SU-DHL-6 (cell line): Measurements from ENCODE around the gene ABCF1.

ENCODE experiments used
- H2AFZ ChIP-seq: fragments of 200-600 bp; sonication (generic); 2 replicates; pipeline ENCODE4 v1.6.1; 2014; ENCODE audit warnings: low read depth, mild to moderate bottlenecking, moderate library complexity, mixed read lengths, antibody characterized with exemption, low read length; ENCODE audit not compliant: severe bottlenecking
- H3F3A ChIP-seq: fragments of 200-600 bp; shearing (Covaris generic); 2 replicates; pipeline ENCODE4 v1.6.0; 2016; ENCODE audit warnings: antibody characterized with exemption, mild to moderate bottlenecking; ENCODE audit not compliant: insufficient read depth
- H3K27ac ChIP-seq: fragments of 200-600 bp; sonication (generic); 2 replicates; pipeline ENCODE4 v1.5.1; 2016; ENCODE audit warnings: low read depth, mild to moderate bottlenecking, low read length, moderate library complexity, mixed read lengths
- H3K27me3 ChIP-seq: fragments of 200-600 bp; sonication (generic), shearing (Covaris generic); 2 replicates; pipeline ENCODE4 v1.6.0; 2014; ENCODE audit warnings: mild to moderate bottlenecking, low read length
- H3K36me3 ChIP-seq: fragments of 200-600 bp; sonication (generic); 2 replicates; pipeline ENCODE4 v1.6.1; 2014; ENCODE audit warnings: mild to moderate bottlenecking, low read length, mixed read lengths
- H3K4me2 ChIP-seq: fragments of 300-600, 200-600 bp; shearing (Covaris generic), sonication (generic); 2 replicates; pipeline ENCODE4 v1.6.0; 2014; ENCODE audit warnings: low read length, low read depth, mild to moderate bottlenecking; ENCODE audit not compliant: poor library complexity, severe bottlenecking
- H3K4me3 ChIP-seq: fragments of 200-600 bp; sonication (generic); 2 replicates; pipeline ENCODE4 v1.5.1; 2014; ENCODE audit warnings: antibody characterized with exemption, low read length, mild to moderate bottlenecking, mixed read lengths; ENCODE audit not compliant: insufficient read depth, poor library complexity, severe bottlenecking
- H3K79me2 ChIP-seq: fragments of 200-600 bp; sonication (generic); 2 replicates; pipeline ENCODE4 v1.6.1; 2014; ENCODE audit warnings: mild to moderate bottlenecking, low read length, moderate library complexity; ENCODE audit not compliant: insufficient read depth
- H3K9ac ChIP-seq: fragments of 200-600 bp; sonication (generic); 2 replicates; pipeline ENCODE4 v1.7.0; 2014; ENCODE audit warnings: mild to moderate bottlenecking, low read length
- H3K9me2 ChIP-seq: fragments of 200-600 bp; sonication (generic); replicated peaks from 2 replicates; pipeline ENCODE4 v1.6.1; 2014; ENCODE audit warnings: low read length; ENCODE audit not compliant: insufficient read depth
- H3K9me3 ChIP-seq: fragments of 200-600 bp; sonication (generic); 2 replicates; pipeline ENCODE4 v1.6.1; 2014; ENCODE audit warnings: low read length, mixed read lengths; ENCODE audit not compliant: insufficient read depth
- H4K20me1 ChIP-seq: fragments of 200-600 bp; sonication (generic); 2 replicates; pipeline ENCODE4 v1.6.1; 2014; ENCODE audit warnings: low read depth, mild to moderate bottlenecking, antibody characterized with exemption, low read length, moderate library complexity, mixed read lengths
- EZH2phosphoT487 ChIP-seq: fragments of 200-600 bp; sonication (generic), shearing (Covaris generic); conservative IDR thresholded peaks from 2 replicates; pipeline ENCODE4 v1.6.1; 2018; ENCODE audit warnings: mild to moderate bottlenecking, antibody characterized with exemption, low read length, moderate library complexity, mixed read lengths
- TF ChIP-seq, protein P1 (sequence below): fragments of 200-600 bp; sonication (generic); IDR thresholded peaks from one replicate; pipeline ENCODE4 v1.5.1; 2017; ENCODE audit warnings: antibody characterized with exemption, mild to moderate bottlenecking, low read length, moderate library complexity; ENCODE audit not compliant: insufficient read depth, poor library complexity, severe bottlenecking

The ABCF1 gene

DNA sequence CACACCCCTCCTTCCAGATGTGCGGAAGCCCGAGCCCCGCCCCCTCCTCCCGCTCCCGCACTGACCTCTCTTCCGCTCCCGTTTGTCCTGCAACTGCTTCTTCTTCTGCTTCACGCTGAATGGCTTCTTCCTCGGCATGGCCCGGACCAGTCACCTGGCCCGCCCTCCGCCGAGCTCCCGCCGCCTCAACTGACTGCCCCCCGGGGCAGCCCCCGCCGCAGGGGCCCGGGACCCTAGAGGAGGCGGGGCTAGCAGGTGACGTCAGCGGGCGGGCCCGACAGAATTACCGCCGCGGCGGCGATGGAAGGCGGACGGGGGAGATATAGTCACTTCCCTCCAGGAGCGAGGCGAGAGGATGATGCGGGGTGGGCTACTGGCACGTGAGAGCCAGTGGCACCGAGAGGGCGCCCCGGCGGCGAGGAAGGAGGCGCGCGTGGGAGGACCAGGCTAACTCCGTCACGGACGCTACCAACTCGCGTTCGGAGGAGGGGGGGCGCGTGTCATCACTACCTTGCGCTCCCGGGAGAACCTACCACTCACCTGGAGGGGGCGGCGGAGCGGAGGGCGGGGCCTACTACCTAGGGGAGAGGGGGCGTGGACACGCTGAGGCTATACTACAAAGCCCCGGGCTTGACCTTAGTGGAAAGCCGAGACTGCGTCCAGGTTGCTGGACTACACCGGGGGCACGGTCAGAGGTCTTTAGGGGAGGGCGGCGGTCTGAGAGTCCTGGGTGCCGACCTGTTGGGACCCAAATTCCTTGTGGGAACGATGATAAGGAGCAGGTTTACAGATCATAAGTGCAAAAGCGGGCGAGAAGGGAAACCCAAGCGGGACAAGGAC is 15.0 kb upstream of the ABCF1 start, which contains the start of gene GNL1:
Gene GNL1, minus strand, starts transcription at position 424 of the 840 bp plus-strand sequence. Its CDS starts 286 bp downstream, at position 138.
- H3K27ac ChIP-seq = peak within 1 kb of the TSS; percentile 82
- H3K4me3 ChIP-seq = peak within 1 kb of the TSS; percentile 81
- peaks cover 17% of the 10 kb centered on the region; the same call in 1 of the 2 replicates for H3K36me3 ChIP-seq
- H3K9me3 ChIP-seq = no peaks in the 10 kb centered on the region
- H2AFZ ChIP-seq = peak within 1 kb of the TSS; percentile 82
- H3K27me3 ChIP-seq = no peaks in the 10 kb centered on the region
- peaks cover 3% of the 10 kb centered on the region; the same call in 1 of the 2 replicates for H4K20me1 ChIP-seq
- H3K9ac ChIP-seq = peak within 1 kb of the TSS; percentile 79
- TF ChIP-seq EZH2phosphoT487 = no peak
- TF ChIP-seq, protein P1, sequence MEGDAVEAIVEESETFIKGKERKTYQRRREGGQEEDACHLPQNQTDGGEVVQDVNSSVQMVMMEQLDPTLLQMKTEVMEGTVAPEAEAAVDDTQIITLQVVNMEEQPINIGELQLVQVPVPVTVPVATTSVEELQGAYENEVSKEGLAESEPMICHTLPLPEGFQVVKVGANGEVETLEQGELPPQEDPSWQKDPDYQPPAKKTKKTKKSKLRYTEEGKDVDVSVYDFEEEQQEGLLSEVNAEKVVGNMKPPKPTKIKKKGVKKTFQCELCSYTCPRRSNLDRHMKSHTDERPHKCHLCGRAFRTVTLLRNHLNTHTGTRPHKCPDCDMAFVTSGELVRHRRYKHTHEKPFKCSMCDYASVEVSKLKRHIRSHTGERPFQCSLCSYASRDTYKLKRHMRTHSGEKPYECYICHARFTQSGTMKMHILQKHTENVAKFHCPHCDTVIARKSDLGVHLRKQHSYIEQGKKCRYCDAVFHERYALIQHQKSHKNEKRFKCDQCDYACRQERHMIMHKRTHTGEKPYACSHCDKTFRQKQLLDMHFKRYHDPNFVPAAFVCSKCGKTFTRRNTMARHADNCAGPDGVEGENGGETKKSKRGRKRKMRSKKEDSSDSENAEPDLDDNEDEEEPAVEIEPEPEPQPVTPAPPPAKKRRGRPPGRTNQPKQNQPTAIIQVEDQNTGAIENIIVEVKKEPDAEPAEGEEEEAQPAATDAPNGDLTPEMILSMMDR = no peak
- H3F3A ChIP-seq = peaks cover 13% of the 10 kb centered on the region; the same call in 1 of the 2 replicates
- no peaks in the 10 kb centered on the region for H3K9me2 ChIP-seq
- peak within 1 kb of the TSS; percentile 69 for H3K4me2 ChIP-seq
- H3K79me2 ChIP-seq = peaks cover 48% of the 10 kb centered on the region

DNA sequence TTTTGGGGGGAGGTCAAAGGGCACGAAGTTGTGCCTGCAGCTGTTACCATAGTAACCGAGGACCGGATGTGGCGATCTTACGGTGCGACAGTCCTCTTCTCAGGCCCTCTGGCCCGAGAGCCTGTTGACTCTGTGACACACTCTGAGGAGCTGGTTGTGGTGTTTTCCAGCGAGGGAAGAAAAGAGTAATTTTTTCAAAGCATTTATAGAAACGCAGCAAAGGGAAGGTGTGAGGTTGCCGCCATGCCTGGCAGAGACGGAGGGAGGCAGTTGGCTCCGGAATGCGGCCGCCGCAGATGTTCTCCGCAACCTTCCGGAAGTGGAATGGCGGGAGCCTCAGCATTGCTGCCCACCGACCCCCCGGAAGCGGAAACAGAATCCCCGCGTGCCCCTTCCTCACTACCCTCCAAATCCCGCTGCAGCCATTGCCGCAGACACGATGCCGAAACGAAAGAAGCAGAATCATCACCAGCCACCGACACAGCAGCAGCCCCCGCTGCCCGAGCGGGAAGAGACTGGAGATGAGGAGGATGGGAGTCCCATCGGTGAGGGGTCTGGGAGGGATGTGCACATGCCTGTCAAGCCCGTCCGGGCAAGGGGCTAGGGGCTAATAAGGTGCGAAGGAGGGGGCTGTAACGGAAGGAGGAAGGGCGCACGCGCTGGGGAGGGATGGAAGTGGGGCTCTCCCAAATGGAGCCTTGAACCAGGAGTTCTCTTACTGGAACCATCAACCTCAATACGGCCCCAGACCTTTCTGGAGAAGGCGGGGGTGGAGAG is 14.1 kb upstream of the ABCF1 start, which contains the start of gene PRR3:
Gene PRR3, plus strand, starts transcription at position 390 of the 777 bp plus-strand sequence. Its CDS starts 50 bp downstream, at position 440.
- peak within 1 kb of the TSS; percentile 79 for H3K9ac ChIP-seq
- H2AFZ ChIP-seq = peak within 1 kb of the TSS; percentile 82
- H3K9me3 ChIP-seq = no peaks in the 10 kb centered on the region
- H3K79me2 ChIP-seq = peaks cover 49% of the 10 kb centered on the region
- no peak for TF ChIP-seq EZH2phosphoT487
- TF ChIP-seq, protein P1 = no peak
- peak within 1 kb of the TSS; percentile 81 for H3K4me3 ChIP-seq
- peaks cover 3% of the 10 kb centered on the region; the same call in 1 of the 2 replicates for H4K20me1 ChIP-seq
- H3K36me3 ChIP-seq = peaks cover 17% of the 10 kb centered on the region; the same call in 1 of the 2 replicates
- H3K27me3 ChIP-seq = no peaks in the 10 kb centered on the region
- peaks cover 13% of the 10 kb centered on the region; the same call in 1 of the 2 replicates for H3F3A ChIP-seq
- peak within 1 kb of the TSS; percentile 82 for H3K27ac ChIP-seq
- no peaks in the 10 kb centered on the region for H3K9me2 ChIP-seq
- H3K4me2 ChIP-seq = peak within 1 kb of the TSS; percentile 69

- Histone ChIP-seq H3K4me3 (peak overlapping the region; percentile 81), H3K27ac (peak overlapping the region; percentile 82), H3K36me3 (peaks cover 14% of the 10 kb centered on the region; the same call in 1 of the 2 replicates), H2AFZ (peak overlapping the region; percentile 82), H3K9ac (peak overlapping the region; percentile 79), H3F3A (peaks cover 13% of the 10 kb centered on the region; the same call in 1 of the 2 replicates), H3K27me3 (no peaks in the 10 kb centered on the region), H3K9me2 (no peaks in the 10 kb centered on the region), H3K9me3 (no peaks in the 10 kb centered on the region), H3K79me2 (peaks cover 49% of the 10 kb centered on the region), H4K20me1 (peaks cover 3% of the 10 kb centered on the region; the same call in 1 of the 2 replicates), H3K4me2 (peak overlapping the region; percentile 69)
- no peak for TF ChIP-seq EZH2phosphoT487
- TF ChIP-seq, protein P1 = no peak
Observed at GRCh38 chr6:30557683-30557981, 13.6 kb upstream of the ABCF1 start.
